Activated CD8-positive, alpha-beta memory T cell treated with anti-CD3 and anti-CD28 coated beads, Interleukin-2, amount 50 U/mL, for 1 hour (primary cell): Measurements from ENCODE around the gene TRAF3IP3.

ENCODE experiments used
- DNase-seq: peaks from one replicate; pipeline ENCODE4 v3.0.0-alpha.2; 2020; ENCODE audit errors: extremely low read depth

TRAF3IP3 gene

GRCh38 chr1:209800984-209801834 lies 45.4 kb downstream of the TRAF3IP3 start:
- no peak for DNase-seq

DNA sequence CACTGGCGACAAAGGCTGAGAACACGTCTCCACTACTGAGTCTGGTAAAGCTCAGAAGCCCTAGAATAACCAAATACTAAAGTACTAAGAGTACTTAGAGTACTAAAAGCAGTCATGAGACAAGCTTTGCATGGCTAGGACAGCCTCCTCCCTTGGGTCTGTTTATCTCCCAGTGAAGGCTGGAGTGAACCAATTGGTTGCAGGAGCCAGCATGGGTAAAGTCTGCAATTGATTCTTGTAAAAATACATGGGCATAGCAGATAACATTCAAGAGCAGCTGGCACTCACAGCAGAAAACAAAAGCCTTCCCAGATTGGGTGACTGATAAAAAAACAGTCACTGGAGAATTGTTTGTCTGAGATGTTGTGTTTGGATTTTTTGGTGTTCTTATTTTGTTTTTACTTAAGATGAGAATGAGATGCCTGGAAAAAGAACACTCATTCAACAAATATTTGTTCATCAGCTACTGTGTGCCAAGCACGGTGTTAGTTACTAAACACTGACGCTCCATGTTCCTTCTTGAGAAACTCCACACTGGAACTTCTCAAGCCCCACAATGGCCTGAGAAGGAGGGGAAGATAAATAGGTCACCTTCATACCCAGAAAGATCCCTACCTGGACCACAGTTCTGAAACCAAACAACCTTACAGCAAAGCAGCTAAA lies 46.4 kb downstream of the TRAF3IP3 start:
- DNase-seq: no peak

GRCh38 chr1:209802780-209803152 lies 46.9 kb downstream of the TRAF3IP3 start:
- no peak for DNase-seq

DNA sequence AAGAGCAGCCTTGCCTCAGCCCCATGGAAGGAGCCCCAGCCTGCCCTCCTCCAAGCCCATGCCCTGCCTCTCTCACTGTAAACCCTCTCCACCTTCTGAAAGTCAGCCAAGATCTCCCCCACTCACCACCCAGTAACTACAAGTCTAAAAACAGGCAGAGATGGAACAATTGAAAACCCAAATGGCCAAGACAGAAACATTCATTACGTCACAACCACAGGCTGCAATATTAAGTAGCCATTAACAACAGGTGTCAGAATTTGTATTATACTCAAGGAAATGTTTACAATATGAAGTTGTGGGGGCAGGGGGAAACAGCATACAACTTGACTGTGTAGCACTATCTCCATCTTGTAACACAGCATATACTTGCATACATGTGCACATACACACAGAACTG lies 47.7 kb downstream of the TRAF3IP3 start:
- no peak for DNase-seq

- DNase-seq: no peak
Observed at GRCh38 chr1:209805341-209805781, 49.5 kb downstream of the TRAF3IP3 start.

DNA sequence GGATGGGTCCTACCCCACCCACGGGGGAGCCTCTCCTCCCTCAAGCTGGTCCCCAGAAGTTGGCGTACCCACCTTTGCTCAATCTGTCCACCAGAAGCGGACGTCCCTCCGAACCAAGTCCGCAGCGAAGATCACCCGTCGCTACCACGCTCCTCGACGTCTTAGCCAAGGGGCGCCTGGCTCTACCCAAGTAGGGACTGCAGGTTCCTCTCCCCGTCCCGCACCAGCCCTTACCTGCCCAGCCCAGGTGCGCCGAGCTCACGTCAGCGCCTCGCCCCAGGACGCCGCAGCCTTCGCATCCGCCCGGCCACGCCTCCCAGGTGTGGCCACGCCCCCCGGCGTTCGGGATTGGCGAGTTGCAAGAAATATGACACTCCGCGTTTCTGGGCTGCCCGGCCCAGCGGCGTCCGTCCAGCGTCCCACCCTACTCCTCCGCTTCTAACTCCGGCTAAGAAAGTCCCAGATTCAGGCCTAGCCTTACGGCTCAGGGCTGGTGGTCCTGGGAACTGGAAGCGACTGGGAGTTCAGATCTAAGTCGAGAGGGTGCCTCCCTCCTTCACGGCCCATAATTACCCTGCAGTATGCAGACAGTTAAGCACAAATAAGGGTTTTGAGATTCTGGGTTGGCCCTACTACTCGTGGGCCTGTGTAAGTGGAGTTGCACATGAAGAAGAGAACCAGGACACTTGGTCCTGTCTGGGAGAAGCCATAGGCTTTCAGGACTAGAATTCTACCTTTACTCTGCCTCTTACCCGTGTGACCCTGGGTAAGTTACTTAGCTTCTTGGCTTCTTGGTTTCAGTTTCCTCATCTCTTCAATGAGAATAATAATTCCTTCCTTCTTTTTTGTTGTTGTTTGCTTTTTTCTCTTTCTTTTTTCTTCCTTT lies 50.3 kb downstream of the TRAF3IP3 start, which contains the start of gene IRF6:
Gene IRF6, minus strand, starts transcription at position 268 of the 886 bp plus-strand sequence. CDS start 4,729 bp downstream, outside the sequence.
- DNase-seq: no peak

- no peak for DNase-seq
Observed at GRCh38 chr1:209807509-209807908, 51.7 kb downstream of the TRAF3IP3 start.

- no peak for DNase-seq
Observed at GRCh38 chr1:209808059-209808581, 52.3 kb downstream of the TRAF3IP3 start.

DNA sequence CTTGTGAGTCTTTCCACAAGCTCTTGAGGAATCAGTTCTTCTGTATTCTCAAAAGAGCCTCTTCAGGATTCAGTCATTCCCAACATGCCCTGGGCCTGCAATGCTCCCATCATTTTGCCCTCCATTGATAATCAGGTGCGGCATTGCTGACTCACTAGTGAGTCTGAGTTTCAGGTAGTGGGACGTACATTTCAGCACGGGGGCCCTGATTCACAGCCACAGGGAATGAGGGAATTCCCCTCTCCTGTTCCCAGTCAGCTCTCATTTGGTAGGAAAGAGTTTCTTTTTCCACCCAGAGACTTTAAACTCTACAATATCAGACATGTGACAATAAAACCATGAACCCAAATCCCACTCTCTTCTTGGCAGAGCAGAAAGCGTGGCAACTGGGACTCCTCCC lies 53.8 kb downstream of the TRAF3IP3 start:
- DNase-seq: no peak

DNA sequence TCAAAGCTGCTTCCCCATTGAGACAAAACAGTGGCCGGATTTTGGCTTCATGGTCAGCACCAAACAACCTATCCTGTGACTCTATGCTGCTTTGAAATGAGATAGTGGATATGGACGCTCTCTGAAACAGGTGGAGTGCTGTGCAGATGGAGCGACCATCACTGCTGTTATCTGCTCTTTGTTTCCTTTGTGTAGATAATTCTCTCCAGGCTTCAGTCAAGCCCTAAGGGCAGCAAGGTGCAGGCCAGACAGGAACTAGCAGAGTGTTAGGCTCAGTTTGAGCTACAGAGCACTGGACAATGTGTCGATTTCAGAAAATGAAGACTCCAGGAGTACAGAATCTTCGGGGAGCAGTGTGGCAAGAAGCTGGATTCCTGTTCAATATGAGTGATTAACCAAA lies 54.9 kb downstream of the TRAF3IP3 start:
- DNase-seq: no peak

GRCh38 chr1:209813902-209814301 lies 58.0 kb downstream of the TRAF3IP3 start:
- no peak for DNase-seq

GRCh38 chr1:209815490-209815889 lies 59.6 kb downstream of the TRAF3IP3 start:
- DNase-seq: no peak

- no peak for DNase-seq
Observed at GRCh38 chr1:209815931-209816341, 60.1 kb downstream of the TRAF3IP3 start.

- no peak for DNase-seq
Observed at GRCh38 chr1:209816923-209817322, 61.1 kb downstream of the TRAF3IP3 start.

- no peak for DNase-seq
Observed at GRCh38 chr1:209817691-209818090, 61.8 kb downstream of the TRAF3IP3 start.

- no peak for DNase-seq
Observed at GRCh38 chr1:209819058-209819457, 63.2 kb downstream of the TRAF3IP3 start.

DNA sequence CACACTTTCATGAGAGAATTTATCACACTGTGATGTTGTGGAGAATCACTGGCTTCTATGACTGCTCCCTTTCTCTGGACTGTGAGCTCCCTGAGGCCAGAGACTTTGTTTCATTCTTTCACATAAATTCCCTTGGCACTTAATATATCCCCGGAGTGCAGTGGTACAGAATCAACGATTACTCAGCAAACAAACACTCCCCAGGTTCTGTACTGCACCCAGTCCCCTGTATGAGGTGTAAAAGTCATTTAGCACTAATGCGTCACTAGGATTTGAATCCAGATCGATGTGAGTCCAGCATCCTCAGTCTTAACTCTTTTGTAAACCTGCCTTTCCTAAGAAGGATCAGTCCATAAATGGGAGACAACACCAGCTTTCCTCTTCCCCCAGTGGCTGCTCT lies 65.1 kb downstream of the TRAF3IP3 start:
- DNase-seq: no peak

- DNase-seq: no peak
Observed at GRCh38 chr1:209822706-209823105, 66.9 kb downstream of the TRAF3IP3 start.

- DNase-seq: no peak
Observed at GRCh38 chr1:209823143-209824041, 67.5 kb downstream of the TRAF3IP3 start.

- no peak for DNase-seq
Observed at GRCh38 chr1:209825591-209826434, 70.0 kb downstream of the TRAF3IP3 start.
